Activated T-helper 1 cell treated with Interleukin-2 at 50 U/mL for 16 hours (primary cell): ENCODE data around the gene HILPDA.
"Not testable (repeated sequence)": the region's sequence is repeated elsewhere in the genome, so short reads cannot be mapped to it uniquely, and the experiment has no call there.

Source experiments
- DNase-seq: peaks from one replicate; pipeline ENCODE4 v3.0.0-alpha.2; 2020; ENCODE audit warnings: low read depth

The HILPDA gene

GRCh38 chr7:128463345-128463744 is 7.7 kb downstream of the HILPDA start:
- not testable (repeated sequence) for DNase-seq

GRCh38 chr7:128463933-128464332 is 8.3 kb downstream of the HILPDA start:
- DNase-seq, result not testable (repeated sequence)

- not testable (repeated sequence) for DNase-seq
Measured at GRCh38 chr7:128466871-128467270, 11.2 kb downstream of the HILPDA start.

DNA sequence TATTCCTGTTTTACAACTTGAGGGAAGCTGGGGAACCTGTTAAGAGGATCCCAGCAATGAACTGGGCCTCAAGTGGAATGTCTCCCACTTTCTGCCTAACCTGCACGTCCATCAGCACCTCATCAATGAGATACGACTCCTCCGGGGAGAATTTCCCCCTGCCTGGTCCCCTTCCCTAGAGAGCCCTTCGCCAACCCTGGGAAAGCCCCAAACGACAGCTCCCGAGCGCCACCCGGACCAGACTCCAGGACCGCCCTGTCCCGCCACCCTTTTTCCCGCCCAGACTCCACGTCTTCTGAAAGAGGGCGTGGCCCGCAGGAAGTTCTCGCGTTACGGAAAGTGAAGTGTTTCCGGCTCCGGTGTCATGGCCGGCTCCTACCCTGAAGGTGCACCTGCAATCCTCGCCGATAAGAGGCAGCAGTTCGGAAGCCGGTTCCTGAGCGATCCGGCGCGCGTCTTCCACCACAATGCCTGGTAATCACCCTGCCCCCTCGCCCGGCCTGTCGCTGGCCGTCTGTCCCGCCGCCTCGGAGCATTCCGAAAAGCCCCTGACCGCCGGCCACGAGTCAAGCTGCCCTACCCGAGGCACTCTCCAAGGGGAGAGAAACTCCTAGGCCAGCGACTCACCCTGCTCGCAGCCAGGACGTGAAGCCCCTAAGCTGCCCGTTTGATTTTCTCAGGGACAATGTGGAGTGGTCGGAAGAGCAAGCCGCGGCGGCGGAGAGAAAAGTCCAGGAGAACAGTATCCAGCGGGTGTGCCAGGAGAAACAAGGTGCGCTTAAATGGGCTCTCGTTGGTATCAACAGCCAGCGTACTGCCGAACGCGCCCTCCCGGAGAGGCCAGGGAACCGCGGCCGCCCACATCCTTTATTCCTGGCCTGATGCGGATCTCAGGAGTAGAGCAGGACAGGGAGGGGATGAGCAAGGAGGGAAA is 21.0 kb downstream of the HILPDA start, which contains the start of gene METTL2B:
METTL2B (plus strand) TSS at position 347 of the 934 bp plus-strand sequence; CDS start at position 365, 18 bp downstream.
- DNase-seq, result peak; percentile 82

DNA sequence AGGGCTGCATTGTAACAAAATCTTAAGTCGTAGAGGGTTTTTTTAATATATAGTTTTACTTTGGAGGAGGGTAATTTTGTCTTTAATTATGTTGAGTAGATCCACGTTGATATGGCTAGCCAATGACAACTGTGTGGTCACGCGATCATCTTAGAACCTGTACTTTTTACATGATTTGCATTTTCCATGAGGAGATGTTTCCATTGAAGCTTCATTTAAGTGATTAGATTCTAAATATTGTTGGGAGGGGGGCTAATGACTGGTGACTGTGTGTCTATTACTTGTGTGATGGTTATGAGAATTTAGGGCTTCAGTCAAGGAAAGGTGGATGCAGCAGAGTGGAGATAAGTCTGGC is 21.6 kb downstream of the HILPDA start:
- DNase-seq, result not testable (repeated sequence)

DNA sequence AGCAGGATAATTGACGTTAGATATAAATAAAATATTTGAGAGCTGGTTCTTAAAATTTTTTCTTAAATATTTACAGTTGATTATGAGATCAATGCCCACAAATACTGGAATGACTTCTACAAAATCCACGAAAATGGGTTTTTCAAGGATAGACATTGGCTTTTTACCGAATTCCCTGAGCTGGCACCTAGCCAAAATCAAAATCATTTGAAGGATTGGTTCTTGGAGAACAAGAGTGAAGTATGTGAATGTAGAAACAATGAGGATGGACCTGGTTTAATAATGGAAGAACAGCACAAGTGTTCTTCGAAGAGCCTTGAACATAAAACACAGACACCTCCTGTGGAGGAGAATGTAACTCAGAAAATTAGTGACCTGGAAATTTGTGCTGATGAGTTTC is 23.4 kb downstream of the HILPDA start:
- not testable (repeated sequence) for DNase-seq

DNA sequence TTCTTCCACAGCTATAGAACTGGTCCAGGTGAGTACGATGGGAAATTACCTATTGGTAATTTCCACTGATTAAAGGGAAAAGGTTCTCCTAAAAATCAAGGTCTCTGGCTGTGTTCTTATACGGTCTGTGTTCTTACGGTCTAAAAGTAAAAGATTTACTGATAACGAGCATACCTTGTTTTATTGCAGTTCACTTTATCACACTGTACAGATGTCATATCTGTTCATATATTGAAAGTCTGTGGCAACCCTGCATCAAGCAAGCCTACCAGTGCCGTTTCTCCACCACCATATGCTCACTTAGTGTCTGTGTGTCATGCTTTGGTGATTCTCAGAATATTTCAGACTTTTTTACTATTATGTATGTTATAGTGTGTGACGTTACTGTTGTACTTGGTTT is 32.5 kb downstream of the HILPDA start:
- not testable (repeated sequence) for DNase-seq

GRCh38 chr7:128497405-128497804 is 41.7 kb downstream of the HILPDA start:
- no peak for DNase-seq

GRCh38 chr7:128505416-128505815 is 49.7 kb downstream of the HILPDA start:
- DNase-seq, result not testable (repeated sequence)

DNA sequence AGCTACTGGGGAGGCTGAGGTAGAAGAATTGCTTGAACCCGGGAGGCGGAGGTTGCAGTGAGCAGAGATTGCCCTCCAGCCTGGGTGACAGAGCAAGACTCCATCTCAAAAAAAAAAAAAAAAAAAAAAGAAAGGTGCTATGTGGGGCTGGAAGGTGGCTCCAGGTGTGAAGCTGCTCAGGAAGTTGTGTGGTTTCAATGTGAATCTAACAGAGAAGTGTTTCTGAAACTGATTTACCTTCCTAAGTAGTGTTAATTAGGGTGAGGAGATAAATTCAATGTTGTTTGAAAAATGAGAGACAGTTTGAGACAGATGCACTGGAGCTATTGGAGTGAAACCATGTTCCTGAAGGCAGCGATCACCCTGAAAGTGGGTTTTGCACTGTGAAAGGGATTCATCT is 51.1 kb downstream of the HILPDA start:
- DNase-seq, result not testable (repeated sequence)

DNA sequence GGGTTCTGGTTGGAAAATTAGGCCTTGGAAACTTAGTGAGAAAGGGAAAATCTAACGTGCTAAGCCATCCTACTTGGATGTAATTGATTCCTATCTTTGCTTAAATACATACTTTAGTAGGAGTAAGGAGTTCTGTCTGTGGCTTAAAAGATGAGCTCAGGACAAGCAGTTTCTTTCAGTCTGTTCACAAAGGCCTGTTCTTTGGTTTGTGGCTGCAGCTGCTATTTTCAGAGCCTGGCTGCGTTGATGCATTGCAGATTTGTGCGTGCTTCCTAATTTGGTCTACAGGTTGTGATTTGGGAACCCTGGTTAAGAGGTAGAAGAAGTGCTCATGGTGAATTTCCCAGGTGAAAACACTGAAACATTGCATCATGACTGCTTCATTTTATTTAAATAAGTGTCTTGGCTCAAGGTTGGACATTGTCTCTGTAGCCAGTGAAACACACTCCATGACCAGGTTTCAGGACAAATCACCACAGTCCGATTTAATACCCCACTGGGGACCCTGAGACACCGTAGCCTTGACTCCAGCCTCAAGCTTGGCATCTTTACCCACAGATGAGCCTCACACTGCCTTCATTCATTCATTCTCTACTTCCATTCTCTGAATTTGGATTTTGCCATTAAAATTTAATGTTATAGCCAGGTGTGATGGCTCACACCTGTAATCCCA is 51.8 kb downstream of the HILPDA start:
- not testable (repeated sequence) for DNase-seq
